H1 (cell line): ENCODE measurements around the gene THOC6. TPM values are rescaled to one million over a fixed set of nuclear protein-coding genes. Genes with fewer than 3 reads are reported as not detected.

Source experiments
- BCL11A ChIP-seq, 2 experiments: IDR thresholded peaks; one replicate each; pipeline ENCODE4 v1.6.1; 2011; ENCODE audit warnings: low read depth in 2 of 2, low read length in 2 of 2, mild to moderate bottlenecking in 2 of 2
- BRCA1 ChIP-seq: IDR thresholded peaks from 2 replicates; pipeline ENCODE4 v1.6.1; 2012; ENCODE audit warnings: low read depth, low read length, improper control_type of control experiment
- CEBPB ChIP-seq: IDR thresholded peaks from 2 replicates; pipeline ENCODE4 v1.6.1; 2012; ENCODE audit warnings: low read depth, low read length
- CTBP2 ChIP-seq: IDR thresholded peaks from 2 replicates; pipeline ENCODE4 v1.7.0; 2011; ENCODE audit warnings: borderline replicate concordance, mild to moderate bottlenecking, moderate library complexity, mixed read lengths, low read length; ENCODE audit not compliant: insufficient read depth, insufficient read length
- EZH2 ChIP-seq: fragments of 200-600 bp; sonication (generic); IDR thresholded peaks from 2 replicates; pipeline ENCODE4 v1.7.1; 2012; ENCODE audit warnings: low read depth, mild to moderate bottlenecking, moderate library complexity, low read length, inconsistent platforms; ENCODE audit not compliant: severe bottlenecking
- HDAC2 ChIP-seq, 2 experiments: fragments of 300-600 bp in 1 of 2; sonication (generic) in 1 of 2; IDR thresholded peaks; 2 replicates each; pipeline ENCODE4 v1.6.1; 2011 to 2012; ENCODE audit warnings: low read depth in 2 of 2, low read length in 2 of 2, mild to moderate bottlenecking in 2 of 2, moderate library complexity in 2 of 2, borderline replicate concordance in 1 of 2, inconsistent platforms in 1 of 2
- JUND ChIP-seq: IDR thresholded peaks from 2 replicates; pipeline ENCODE4 v1.6.1; 2011; ENCODE audit warnings: mild to moderate bottlenecking, improper control_type of control experiment, low read length
- KDM5A ChIP-seq: fragments of 200-600 bp; IDR thresholded peaks from 2 replicates; pipeline ENCODE4 v1.7.1; 2012; ENCODE audit warnings: mild to moderate bottlenecking, low read length, inconsistent platforms, mixed read lengths
- MAFK ChIP-seq: IDR thresholded peaks from 2 replicates; pipeline ENCODE4 v1.6.1; 2012; ENCODE audit warnings: low read depth, mild to moderate bottlenecking, improper control_type of control experiment, low read length
- NANOG ChIP-seq: IDR thresholded peaks from 2 replicates; pipeline ENCODE4 v1.6.1; 2011; ENCODE audit warnings: low read length, low read depth, mild to moderate bottlenecking, inconsistent platforms; ENCODE audit not compliant: insufficient read depth, poor library complexity, severe bottlenecking
- NRF1 ChIP-seq: IDR thresholded peaks from 2 replicates; pipeline ENCODE4 v1.6.1; 2011; ENCODE audit warnings: mild to moderate bottlenecking, low read depth, low read length, improper control_type of control experiment
- POLR2A ChIP-seq, 2 experiments: IDR thresholded peaks; 1 replicate in 1 of 2; 2 replicates in 1 of 2; pipeline ENCODE4 v1.6.1; 2011; ENCODE audit warnings: low read depth in 2 of 2, low read length in 2 of 2, mild to moderate bottlenecking in 2 of 2; ENCODE audit errors: control extremely low read depth in 1 of 2
- RBBP5 ChIP-seq: IDR thresholded peaks from 2 replicates; pipeline ENCODE4 v1.7.1; 2012; ENCODE audit warnings: low read depth, mild to moderate bottlenecking, inconsistent platforms, low read length, moderate library complexity, borderline replicate concordance
- RFX5 ChIP-seq: IDR thresholded peaks from 2 replicates; pipeline ENCODE4 v1.6.1; 2011; ENCODE audit warnings: low read depth, low read length, improper control_type of control experiment, borderline replicate concordance
- RNF2 ChIP-seq: fragments of 200-900, 300-1000 bp; sonication (generic); IDR thresholded peaks from 2 replicates; pipeline ENCODE4 v1.7.1; 2016; ENCODE audit warnings: borderline replicate concordance, low read depth, mild to moderate bottlenecking, antibody characterized with exemption, low read length; ENCODE audit not compliant: poor library complexity, severe bottlenecking; ENCODE audit errors: missing control alignments
- RXRA ChIP-seq: IDR thresholded peaks from 2 replicates; pipeline ENCODE4 v1.6.1; 2011; ENCODE audit warnings: low read depth, mild to moderate bottlenecking, low read length, moderate library complexity; ENCODE audit not compliant: insufficient read depth
- TCF12 ChIP-seq: IDR thresholded peaks from 2 replicates; pipeline ENCODE4 v1.6.1; 2011; ENCODE audit warnings: low read depth, mild to moderate bottlenecking, low read length
- polyA plus RNA-seq, 7 experiments: library from polyadenylated mRNA; depleted of rRNA in 3 of 7; stranded (reverse) in 5 of 7; unstranded in 2 of 7; fragments of >200 nt in 5 of 7; fragments of 200-250 nt in 2 of 7; gene quantifications; 1 replicate in 5 of 7; 2 replicates in 1 of 7; 4 replicates in 1 of 7; pipeline versions ENCODE4 v1.2.1 to v1.2.3, GENCODE V29; 2011 to 2013; ENCODE audit warnings: missing spikeins in 2 of 7, mixed read lengths in 2 of 7
- total RNA-seq: library from RNA; stranded (reverse); fragmentation: NEBNext Ultra II Directional; extraction: Animal tissue kit (Norgen Biotek cat#: 25700); gene quantifications from 2 replicates; pipeline ENCODE4 v1.2.1, GENCODE V29; 2021
- TF ChIP-seq, protein P1 (sequence below): IDR thresholded peaks from 2 replicates; pipeline ENCODE4 v1.6.1; 2011; ENCODE audit warnings: low read depth, mild to moderate bottlenecking, low read length; ENCODE audit not compliant: insufficient read depth
- TF ChIP-seq, protein P2 (sequence below): IDR thresholded peaks from 2 replicates; pipeline ENCODE4 v1.6.1; 2012; ENCODE audit warnings: inconsistent platforms

The THOC6 gene
- total and polyA plus RNA-seq, 2 of the 8 experiments (the other 6 are each of a cell fraction or from before 2014, with no cell fraction given): 78.5 to 111 TPM

DNA sequence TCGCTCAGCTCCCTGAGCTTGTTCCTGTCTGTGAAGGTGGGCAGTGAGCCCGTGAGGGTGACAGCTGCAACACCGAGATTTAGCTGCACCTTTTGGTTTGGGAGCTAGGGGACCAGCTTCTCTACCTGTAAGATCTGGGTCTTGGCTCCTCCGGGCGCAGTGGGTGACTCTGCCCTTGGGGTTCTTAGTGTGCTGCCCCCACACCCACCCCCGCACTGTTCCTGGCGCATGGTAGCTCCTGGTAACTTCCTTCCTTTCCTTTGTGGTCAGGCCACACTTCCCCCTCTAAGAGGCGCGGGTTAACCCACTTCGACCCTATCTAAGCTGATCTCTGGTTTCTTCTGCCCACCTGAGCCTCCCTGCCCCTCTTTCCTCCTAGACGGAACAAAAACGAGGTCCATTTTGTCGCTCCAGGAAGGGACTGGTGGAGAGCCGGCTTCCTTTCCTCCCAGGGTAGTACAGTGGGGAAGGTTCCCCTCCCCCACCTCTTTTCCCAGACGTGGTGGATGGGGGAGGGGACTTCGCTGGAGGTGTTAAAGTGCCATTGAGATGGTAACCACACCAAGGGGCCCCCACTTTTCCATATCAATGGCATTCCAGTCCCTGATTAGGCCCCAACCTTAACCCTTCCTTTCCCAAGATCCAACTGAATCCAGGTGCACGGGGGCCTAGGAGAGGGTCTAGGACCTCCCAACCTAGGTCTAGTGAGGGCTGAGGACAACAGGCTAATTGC lies 15.7 kb upstream of the THOC6 start (continued):
- TF ChIP-seq RNF2: no peak
- TF ChIP-seq, protein P1, sequence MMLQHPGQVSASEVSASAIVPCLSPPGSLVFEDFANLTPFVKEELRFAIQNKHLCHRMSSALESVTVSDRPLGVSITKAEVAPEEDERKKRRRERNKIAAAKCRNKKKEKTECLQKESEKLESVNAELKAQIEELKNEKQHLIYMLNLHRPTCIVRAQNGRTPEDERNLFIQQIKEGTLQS: no peak
- TF ChIP-seq BCL11A (IDR thresholded peaks at IDR 0.05; ENCODE audit: low read depth in 2 of 2, low read length in 2 of 2): peak; percentile 87 to 88
- no peak for TF ChIP-seq CEBPB
- TF ChIP-seq MAFK: no peak
- no peak for TF ChIP-seq NRF1
- no peak; the same call in 1 of the 2 replicates for TF ChIP-seq BRCA1
- peak; percentile 93 for TF ChIP-seq CTBP2
- TF ChIP-seq JUND: peak; percentile 56; the same call in 1 of the 2 replicates
- TF ChIP-seq RBBP5: peak; percentile 97
- TF ChIP-seq EZH2: no peak
- TF ChIP-seq NANOG: peak; percentile 84
- TF ChIP-seq HDAC2 (IDR thresholded peaks at IDR 0.05; ENCODE audit: borderline replicate concordance in 1 of 2, low read depth in 2 of 2, low read length in 2 of 2): peak; percentile 91 to 94
- TF ChIP-seq, protein P2, sequence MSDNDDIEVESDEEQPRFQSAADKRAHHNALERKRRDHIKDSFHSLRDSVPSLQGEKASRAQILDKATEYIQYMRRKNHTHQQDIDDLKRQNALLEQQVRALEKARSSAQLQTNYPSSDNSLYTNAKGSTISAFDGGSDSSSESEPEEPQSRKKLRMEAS: peak; percentile 80; the same call in 1 of the 2 replicates
- no peak for TF ChIP-seq RFX5
- TF ChIP-seq TCF12: peak; percentile 100
- TF ChIP-seq RXRA: peak; percentile 94
- peak; percentile 84 to 87 for TF ChIP-seq POLR2A (IDR thresholded peaks at IDR 0.05; ENCODE audit: control extremely low read depth in 1 of 2, low read depth in 2 of 2, low read length in 2 of 2)
- no peak for TF ChIP-seq KDM5A
